H9 (cell line): Measurements from ENCODE around the gene TCF23. TPM values are rescaled to one million over a fixed set of nuclear protein-coding genes. Genes with fewer than 3 reads are reported as not detected.

Source experiments
- DNase-seq: peaks from one replicate; pipeline ENCODE4 v3.0.0-alpha.2; 2017
- H2AFZ ChIP-seq: one replicate; pipeline ENCODE4 v1.6.1; 2013; ENCODE audit warnings: mild to moderate bottlenecking, low read length, control low read depth, moderate library complexity
- H2AK5ac ChIP-seq: 2 replicates; pipeline ENCODE4 v1.6.1; 2013; ENCODE audit warnings: low read length, control low read depth, mixed read lengths; ENCODE audit not compliant: insufficient read length
- H2BK120ac ChIP-seq: one replicate; pipeline ENCODE4 v1.6.1; 2013; ENCODE audit warnings: low read depth, mild to moderate bottlenecking, low read length, control low read depth, inconsistent platforms; ENCODE audit not compliant: poor library complexity, severe bottlenecking
- H2BK12ac ChIP-seq: 2 replicates; pipeline ENCODE4 v1.6.1; 2013; ENCODE audit warnings: low read length, control low read depth, mixed read lengths, low read depth; ENCODE audit not compliant: insufficient read length
- H2BK15ac ChIP-seq: 2 replicates; pipeline ENCODE4 v1.6.1; 2013; ENCODE audit warnings: low read depth, low read length, control low read depth
- H2BK20ac ChIP-seq: one replicate; pipeline ENCODE4 v1.6.1; 2013; ENCODE audit warnings: low read depth, mild to moderate bottlenecking, low read length, control low read depth, inconsistent platforms; ENCODE audit not compliant: poor library complexity, severe bottlenecking
- H2BK5ac ChIP-seq: 2 replicates; pipeline ENCODE4 v1.6.1; 2013; ENCODE audit warnings: low read length, control low read depth, mixed read lengths; ENCODE audit not compliant: insufficient read length
- H3K14ac ChIP-seq: 2 replicates; pipeline ENCODE4 v1.6.1; 2013; ENCODE audit warnings: low read length, control low read depth; ENCODE audit not compliant: insufficient read depth
- H3K18ac ChIP-seq: 2 replicates; pipeline ENCODE4 v1.6.1; 2013; ENCODE audit warnings: low read depth, mild to moderate bottlenecking, mixed read lengths, low read length, control low read depth; ENCODE audit not compliant: insufficient read length
- H3K23ac ChIP-seq: 2 replicates; pipeline ENCODE4 v1.6.1; 2013; ENCODE audit warnings: low read length, control low read depth, mixed read lengths, low read depth; ENCODE audit not compliant: insufficient read length
- H3K23me2 ChIP-seq: 2 replicates; pipeline ENCODE4 v1.6.1; 2013; ENCODE audit warnings: low read depth, mild to moderate bottlenecking, mixed read lengths, low read length, control low read depth; ENCODE audit not compliant: insufficient read length, poor library complexity, severe bottlenecking
- H3K27ac ChIP-seq: 2 replicates; pipeline ENCODE4 v1.5.1; 2013; ENCODE audit warnings: low read length, control low read depth, mixed read lengths, low read depth; ENCODE audit not compliant: insufficient read length
- H3K27me3 ChIP-seq: 2 replicates; pipeline ENCODE4 v1.6.1; 2013; ENCODE audit warnings: low read length, control low read depth, inconsistent platforms; ENCODE audit not compliant: insufficient read depth
- H3K4ac ChIP-seq: 2 replicates; pipeline ENCODE4 v1.6.1; 2013; ENCODE audit warnings: low read depth, mild to moderate bottlenecking, control low read depth, inconsistent platforms, low read length, moderate library complexity
- H3K4me1 ChIP-seq: 2 replicates; pipeline ENCODE4 v1.6.1; 2013; ENCODE audit warnings: low read length, control low read depth, inconsistent platforms; ENCODE audit not compliant: insufficient read depth
- H3K4me2 ChIP-seq: 2 replicates; pipeline ENCODE4 v1.6.1; 2013; ENCODE audit warnings: low read length, control low read depth, mixed read lengths; ENCODE audit not compliant: insufficient read length, insufficient read depth
- H3K56ac ChIP-seq: 2 replicates; pipeline ENCODE4 v1.6.1; 2013; ENCODE audit warnings: low read depth, mild to moderate bottlenecking, mixed read lengths, low read length, control low read depth; ENCODE audit not compliant: insufficient read length
- H3K79me1 ChIP-seq: 2 replicates; pipeline ENCODE4 v1.6.1; 2013; ENCODE audit warnings: low read depth, mild to moderate bottlenecking, moderate library complexity, low read length, control low read depth, inconsistent platforms; ENCODE audit not compliant: insufficient read depth, poor library complexity, severe bottlenecking
- H3K79me2 ChIP-seq: 2 replicates; pipeline ENCODE4 v1.6.1; 2013; ENCODE audit warnings: low read length, control low read depth, inconsistent platforms; ENCODE audit not compliant: insufficient read depth
- H3K9ac ChIP-seq: 2 replicates; pipeline ENCODE4 v1.6.1; 2013; ENCODE audit warnings: low read length, control low read depth, mixed read lengths; ENCODE audit not compliant: insufficient read length; ENCODE audit errors: extremely low read depth
- H3K9me3 ChIP-seq: one replicate; pipeline ENCODE4 v1.6.1; 2013; ENCODE audit warnings: low read depth, low read length, inconsistent platforms; ENCODE audit not compliant: control insufficient read depth
- H3T11ph ChIP-seq: one replicate; pipeline ENCODE4 v1.6.1; 2013; ENCODE audit warnings: mild to moderate bottlenecking, low read length, control low read depth, inconsistent platforms
- H4K20me1 ChIP-seq: one replicate; pipeline ENCODE4 v1.6.1; 2013; ENCODE audit not compliant: control insufficient read depth, insufficient read length, insufficient read depth
- H4K5ac ChIP-seq: 2 replicates; pipeline ENCODE4 v1.6.1; 2013; ENCODE audit warnings: low read depth, mild to moderate bottlenecking, mixed read lengths, low read length, control low read depth; ENCODE audit not compliant: insufficient read length
- H4K8ac ChIP-seq: replicated peaks from 2 replicates; pipeline ENCODE4 v1.6.1; 2013; ENCODE audit warnings: low read length, control low read depth, mixed read lengths, low read depth; ENCODE audit not compliant: insufficient read length
- H4K91ac ChIP-seq: 2 replicates; pipeline ENCODE4 v1.6.1; 2013; ENCODE audit warnings: low read depth, mild to moderate bottlenecking, moderate library complexity, mixed read lengths, low read length, control low read depth; ENCODE audit not compliant: insufficient read length
- H3K27ac Mint-ChIP-seq, 3 experiments: 2 replicates in 2 of 3; 3 replicates in 1 of 3; pipeline ENCODE4 v1.8.0; 2020 to 2021; ENCODE audit warnings: mixed read lengths in 3 of 3, mild to moderate bottlenecking in 1 of 3, moderate library complexity in 1 of 3
- H3K27me3 Mint-ChIP-seq: 2 replicates; pipeline ENCODE4 v1.8.0; 2021; ENCODE audit warnings: low read depth, mild to moderate bottlenecking, moderate library complexity, mixed read lengths
- H3K36me3 Mint-ChIP-seq, 3 experiments: 2 replicates in 2 of 3; 3 replicates in 1 of 3; pipeline ENCODE4 v1.8.0; 2020 to 2021; ENCODE audit warnings: low read depth in 3 of 3, mixed read lengths in 3 of 3; ENCODE audit not compliant: insufficient read depth in 1 of 3
- H3K4me1 Mint-ChIP-seq, 2 experiments: 2 replicates each; pipeline ENCODE4 v1.8.0; 2020; ENCODE audit warnings: mixed read lengths in 2 of 2
- H3K4me3 Mint-ChIP-seq, 2 experiments: 2 replicates in 1 of 2; 3 replicates in 1 of 2; pipeline ENCODE4 v1.8.0; 2020 to 2021; ENCODE audit warnings: mild to moderate bottlenecking in 2 of 2, mixed read lengths in 2 of 2, moderate library complexity in 1 of 2
- H3K9me3 Mint-ChIP-seq, 2 experiments: 2 replicates in 1 of 2; 3 replicates in 1 of 2; pipeline ENCODE4 v1.8.0; 2020; ENCODE audit warnings: mild to moderate bottlenecking in 2 of 2, mixed read lengths in 2 of 2, moderate library complexity in 1 of 2
- CTCF ChIP-seq: fragments of 200-600 bp; sonication (generic); conservative IDR thresholded peaks from 3 replicates; pipeline ENCODE4 v1.8.0; 2021; ENCODE audit warnings: antibody characterized with exemption, mild to moderate bottlenecking
- WGBS: extraction: QIAGEN DNeasy Blood & Tissue Kit; methylation state at CpG from one replicate; pipeline ENCODE4 v1.1.7; 2013; ENCODE audit warnings: missing lambda C conversion rate, low lambda C conversion rate, mixed read lengths; ENCODE audit not compliant: insufficient read length; ENCODE audit errors: extremely low coverage; 5-methylcytosine and 5-hydroxymethylcytosine counted together
- total RNA-seq: library from RNA; stranded (reverse); gene quantifications from 2 replicates; pipeline ENCODE4 v1.2.1, GENCODE V29; 2021

TCF23 gene
- total RNA-seq, 1 experiment from 2014 or later, result not detected

DNA sequence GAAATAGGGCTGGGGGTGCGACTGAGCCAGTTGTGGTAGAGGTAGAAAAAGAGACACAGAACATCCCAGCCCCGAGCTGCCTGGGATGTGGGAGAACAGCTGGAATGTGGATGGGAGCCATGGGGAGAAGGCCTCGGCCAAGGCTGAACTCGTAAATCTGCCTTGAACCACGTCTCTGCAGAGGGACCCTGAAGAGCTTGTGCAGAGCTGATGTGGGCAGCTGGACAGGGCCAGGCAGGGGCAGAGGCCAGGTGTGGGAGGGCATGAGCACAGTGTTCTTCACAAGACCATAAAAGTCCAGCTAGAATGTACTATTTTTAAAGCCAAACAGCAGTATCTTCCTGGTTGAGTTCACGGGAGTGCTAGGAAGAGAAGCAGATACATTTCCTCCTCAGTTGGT lies 5.7 kb downstream of the TCF23 start:
- Histone ChIP-seq H3K23me2 (no peaks in the 10 kb centered on the region), H3K4me2 (no peak overlapping the region), H4K20me1 (no peaks in the 10 kb centered on the region), H3K79me2 (no peaks in the 10 kb centered on the region), H2BK120ac (no peak overlapping the region), H3K27me3 (no peaks in the 10 kb centered on the region), H3K27ac (no peak overlapping the region), H3K4me1 (no peaks in the 10 kb centered on the region), H2BK12ac (no peak overlapping the region), H3K18ac (no peak overlapping the region), H2BK15ac (no peak overlapping the region), H3K79me1 (no peaks in the 10 kb centered on the region), H4K91ac (no peak overlapping the region), H3K9me3 (no peaks in the 10 kb centered on the region), H2AFZ (no peak overlapping the region), H3K14ac (no peak overlapping the region), H2BK5ac (no peak overlapping the region), H2BK20ac (no peak overlapping the region), H2AK5ac (no peak overlapping the region), H3K23ac (no peak overlapping the region), H3K9ac (no peak overlapping the region), H3K4ac (no peak overlapping the region), H3K56ac (no peak overlapping the region), H4K5ac (no peak overlapping the region), H4K8ac (no peak overlapping the region), H3T11ph (no peak overlapping the region)
- no peak overlapping the region for H3K4me3 Mint-ChIP-seq
- peaks cover 4 to 9% of the 10 kb centered on the region in 2 experiments for H3K4me1 Mint-ChIP-seq
- peak overlapping the region in 1 of 3 experiments; percentile 90; a peak in 2 of 7 replicates for H3K27ac Mint-ChIP-seq
- WGBS, result no CpG with 5 or more reads among the region's 6 CpGs
- no peak for DNase-seq
- no peak for TF ChIP-seq CTCF
- peaks cover 0 to 2% of the 10 kb centered on the region in 2 experiments; a peak in 2 of 5 replicates for H3K9me3 Mint-ChIP-seq
- H3K36me3 Mint-ChIP-seq, result no peaks in the 10 kb centered on the region
- peaks cover 2% of the 10 kb centered on the region; the same call in 1 of the 2 replicates for H3K27me3 Mint-ChIP-seq
